H1 (cell line): Measurements from ENCODE around the gene SLC26A11. TPM values are rescaled to one million over a fixed set of nuclear protein-coding genes. Genes with fewer than 3 reads are reported as not detected.
A peak's percentile ranks its signal among the peaks of the same experiment; 100 is the strongest.

Experiments
- CTCF ChIA-PET: fragments of 300-600 bp; sonication (Branson Sonifier 250); formaldehyde crosslinking; loops from one replicate; lab custom pipeline; 2021; ENCODE audit not compliant: partially characterized antibody; lab: Charles Lee
- POLR2A ChIA-PET: fragments of 300-600 bp; sonication (Branson Sonifier 250); formaldehyde crosslinking; loops from one replicate; lab custom pipeline; 2021; ENCODE audit warnings: inconsistent platforms; ENCODE audit not compliant: partially characterized antibody; lab: Charles Lee
- DNase-seq, 2 experiments: peaks; one replicate each; pipeline versions ENCODE4 v3.0.0 to v3.0.0-alpha.2; 2010 to 2022; ENCODE audit warnings: low spot score in 2 of 2, low read depth in 1 of 2, mixed read lengths in 1 of 2
- FAIRE-seq: peaks from 2 replicates; lab custom pipeline; 2011; peaks lifted over from hg19 to GRCh38; lab: Jason Lieb, UNC
- H2AFZ ChIP-seq: 2 replicates; pipeline ENCODE4 v1.8.1; 2012; ENCODE audit warnings: low read length, inconsistent platforms
- H2AK5ac ChIP-seq: 2 replicates; pipeline ENCODE4 v1.6.1; 2013; ENCODE audit warnings: low read depth, low read length
- H2BK120ac ChIP-seq: replicated peaks from 2 replicates; pipeline ENCODE3; 2013; ENCODE audit warnings: low read depth, low read length, inconsistent platforms
- H2BK12ac ChIP-seq: 2 replicates; pipeline ENCODE4 v1.6.1; 2013; ENCODE audit warnings: low read depth, low read length
- H2BK15ac ChIP-seq: 2 replicates; pipeline ENCODE4 v1.6.1; 2013; ENCODE audit warnings: low read length
- H2BK20ac ChIP-seq: 2 replicates; pipeline ENCODE4 v1.6.1; 2013; ENCODE audit warnings: low read length
- H2BK5ac ChIP-seq: 2 replicates; pipeline ENCODE4 v1.6.1; 2013; ENCODE audit warnings: low read depth, low read length
- H3K14ac ChIP-seq: 2 replicates; pipeline ENCODE4 v1.6.1; 2013; ENCODE audit warnings: inconsistent platforms; ENCODE audit not compliant: insufficient read length
- H3K18ac ChIP-seq: 2 replicates; pipeline ENCODE4 v1.6.1; 2013; ENCODE audit warnings: low read length; ENCODE audit errors: extremely low read depth
- H3K23ac ChIP-seq: 2 replicates; pipeline ENCODE4 v1.6.1; 2013; ENCODE audit warnings: inconsistent platforms; ENCODE audit not compliant: insufficient read length
- H3K23me2 ChIP-seq: 2 replicates; pipeline ENCODE4 v1.6.1; 2013; ENCODE audit warnings: low read depth, low read length
- H3K27ac ChIP-seq: 2 replicates; pipeline ENCODE4 v1.6.1; 2011; ENCODE audit warnings: low read depth, low read length, inconsistent platforms
- H3K27me3 ChIP-seq, 4 experiments: replicated peaks in 1 of 4; 1 replicate in 1 of 4; 2 replicates in 3 of 4; pipeline versions ENCODE4 v1.6.1 to v1.8.1; 2011 to 2013; ENCODE audit warnings: low read length in 3 of 4, mild to moderate bottlenecking in 3 of 4, inconsistent platforms in 2 of 4, mixed read lengths in 2 of 4, moderate library complexity in 1 of 4; ENCODE audit not compliant: control insufficient read depth in 3 of 4, insufficient read depth in 3 of 4; ENCODE audit errors: extremely low read depth in 1 of 4
- H3K36me3 ChIP-seq, 4 experiments: 2 replicates each; pipeline versions ENCODE4 v1.6.1 to v1.8.1; 2011 to 2013; ENCODE audit warnings: mild to moderate bottlenecking in 4 of 4, low read length in 3 of 4, moderate library complexity in 2 of 4, control low read depth in 1 of 4, inconsistent platforms in 1 of 4; ENCODE audit not compliant: insufficient read depth in 4 of 4, control insufficient read depth in 2 of 4
- H3K4ac ChIP-seq: replicated peaks from 2 replicates; pipeline ENCODE3; 2013; ENCODE audit warnings: low read length, low read depth, mixed read lengths, inconsistent platforms; ENCODE audit not compliant: insufficient read length
- H3K4me1 ChIP-seq, 4 experiments: replicated peaks in 1 of 4; 1 replicate in 1 of 4; 2 replicates in 3 of 4; pipeline versions ENCODE4 v1.6.1 to v1.8.1; 2011 to 2013; ENCODE audit warnings: low read length in 3 of 4, inconsistent platforms in 2 of 4, mixed read lengths in 1 of 4; ENCODE audit not compliant: insufficient read depth in 4 of 4, control insufficient read depth in 3 of 4
- H3K4me2 ChIP-seq, 2 experiments: 2 replicates each; pipeline versions ENCODE4 v1.6.1 to v1.8.1; 2011 to 2013; ENCODE audit warnings: low read depth in 2 of 2, low read length in 2 of 2, control low read depth in 1 of 2, inconsistent platforms in 1 of 2, mild to moderate bottlenecking in 1 of 2; ENCODE audit not compliant: insufficient read depth in 1 of 2
- H3K4me3 ChIP-seq, 4 experiments: fragments of 200-600, 300-600 bp in 1 of 4; sonication (generic), shearing (Covaris generic), sonication (Bioruptor Twin) in 1 of 4; 2 replicates each; pipeline versions ENCODE4 v1.5.1 to v1.8.1; 2011 to 2016; ENCODE audit warnings: low read length in 4 of 4, low read depth in 3 of 4, control low read depth in 2 of 4, inconsistent platforms in 2 of 4, mild to moderate bottlenecking in 2 of 4, mixed read lengths in 1 of 4, moderate library complexity in 1 of 4; ENCODE audit not compliant: insufficient read depth in 2 of 4; ENCODE audit errors: extremely low read depth in 1 of 4
- H3K56ac ChIP-seq: replicated peaks from 2 replicates; pipeline ENCODE3; 2013; ENCODE audit warnings: low read depth, mild to moderate bottlenecking, mixed read lengths, low read length, inconsistent platforms; ENCODE audit not compliant: insufficient read length
- H3K79me1 ChIP-seq: 2 replicates; pipeline ENCODE4 v1.6.1; 2013; ENCODE audit warnings: low read depth, low read length, control low read depth
- H3K79me2 ChIP-seq, 2 experiments: 2 replicates each; pipeline versions ENCODE4 v1.6.1 to v1.8.1; 2012 to 2013; ENCODE audit warnings: low read length in 2 of 2, mild to moderate bottlenecking in 2 of 2, inconsistent platforms in 1 of 2; ENCODE audit not compliant: insufficient read depth in 2 of 2, control insufficient read depth in 1 of 2
- H3K9ac ChIP-seq, 4 experiments: replicated peaks in 1 of 4; 1 replicate in 1 of 4; 2 replicates in 3 of 4; pipeline versions ENCODE4 v1.6.1 to v1.8.1; 2011 to 2013; ENCODE audit warnings: low read depth in 3 of 4, low read length in 3 of 4, control low read depth in 2 of 4, mild to moderate bottlenecking in 2 of 4, moderate library complexity in 2 of 4, inconsistent platforms in 1 of 4; ENCODE audit errors: extremely low read depth in 1 of 4
- H3K9me3 ChIP-seq, 2 experiments: 2 replicates each; pipeline versions ENCODE4 v1.6.1 to v1.8.1; 2012 to 2013; ENCODE audit warnings: mild to moderate bottlenecking in 2 of 2, moderate library complexity in 2 of 2, control low read depth in 1 of 2, inconsistent platforms in 1 of 2, low read depth in 1 of 2, low read length in 1 of 2, mixed read lengths in 1 of 2; ENCODE audit not compliant: insufficient read depth in 2 of 2
- H4K20me1 ChIP-seq, 2 experiments: replicated peaks in 1 of 2; 2 replicates each; pipeline versions ENCODE3 to v1.8.1; 2011 to 2013; ENCODE audit warnings: inconsistent platforms in 2 of 2, low read length in 2 of 2, mild to moderate bottlenecking in 1 of 2; ENCODE audit not compliant: insufficient read depth in 2 of 2, control insufficient read depth in 1 of 2
- H4K5ac ChIP-seq: 2 replicates; pipeline ENCODE4 v1.6.1; 2013; ENCODE audit warnings: low read length, low read depth, mixed read lengths, inconsistent platforms; ENCODE audit not compliant: insufficient read length
- H4K8ac ChIP-seq: 2 replicates; pipeline ENCODE4 v1.8.0; 2013; ENCODE audit warnings: mild to moderate bottlenecking, moderate library complexity, low read length, inconsistent platforms; ENCODE audit not compliant: insufficient read depth; ENCODE audit errors: extremely low read depth
- H4K91ac ChIP-seq: replicated peaks from 2 replicates; pipeline ENCODE3; 2013; ENCODE audit warnings: low read length, mixed read lengths, inconsistent platforms; ENCODE audit not compliant: insufficient read length
- CTBP2 ChIP-seq: IDR thresholded peaks from 2 replicates; pipeline ENCODE4 v1.7.0; 2011; ENCODE audit warnings: borderline replicate concordance, mild to moderate bottlenecking, moderate library complexity, mixed read lengths, low read length; ENCODE audit not compliant: insufficient read depth, insufficient read length
- SP1 ChIP-seq: IDR thresholded peaks from 2 replicates; pipeline ENCODE4 v1.6.1; 2011; ENCODE audit warnings: low read depth, low read length
- TAF1 ChIP-seq: IDR thresholded peaks from 2 replicates; pipeline ENCODE4 v1.6.1; 2011; ENCODE audit warnings: mild to moderate bottlenecking, low read depth, low read length
- WGBS, 2 experiments: shearing (Covaris generic) in 1 of 2; methylation state at CpG; one replicate each; pipeline versions ENCODE4 v1.1.6 to v1.1.7; 2013 to 2015; ENCODE audit warnings: low lambda C conversion rate in 2 of 2, mixed read lengths in 2 of 2, inconsistent platforms in 1 of 2, low coverage in 1 of 2, missing lambda C conversion rate in 1 of 2; ENCODE audit not compliant: insufficient replicate concordance in 2 of 2, insufficient coverage in 1 of 2, insufficient read length in 1 of 2; ENCODE audit errors: extremely low coverage in 1 of 2, missing lambda C conversion rate in 1 of 2; 5-methylcytosine and 5-hydroxymethylcytosine counted together
- polyA plus RNA-seq, 7 experiments: library from polyadenylated mRNA; depleted of rRNA in 3 of 7; stranded (reverse) in 5 of 7; unstranded in 2 of 7; fragments of >200 nt in 5 of 7; fragments of 200-250 nt in 2 of 7; gene quantifications; 1 replicate in 5 of 7; 2 replicates in 1 of 7; 4 replicates in 1 of 7; pipeline versions ENCODE4 v1.2.1 to v1.2.3, GENCODE V29; 2011 to 2013; ENCODE audit warnings: missing spikeins in 2 of 7, mixed read lengths in 2 of 7
- total RNA-seq: library from RNA; stranded (reverse); fragmentation: NEBNext Ultra II Directional; extraction: Animal tissue kit (Norgen Biotek cat#: 25700); gene quantifications from 2 replicates; pipeline ENCODE4 v1.2.1, GENCODE V29; 2021

SLC26A11 gene
- total and polyA plus RNA-seq, 2 of the 8 experiments (the other 6 are each of a cell fraction or from before 2014, with no cell fraction given): 15.5 to 25.9 TPM

DNA sequence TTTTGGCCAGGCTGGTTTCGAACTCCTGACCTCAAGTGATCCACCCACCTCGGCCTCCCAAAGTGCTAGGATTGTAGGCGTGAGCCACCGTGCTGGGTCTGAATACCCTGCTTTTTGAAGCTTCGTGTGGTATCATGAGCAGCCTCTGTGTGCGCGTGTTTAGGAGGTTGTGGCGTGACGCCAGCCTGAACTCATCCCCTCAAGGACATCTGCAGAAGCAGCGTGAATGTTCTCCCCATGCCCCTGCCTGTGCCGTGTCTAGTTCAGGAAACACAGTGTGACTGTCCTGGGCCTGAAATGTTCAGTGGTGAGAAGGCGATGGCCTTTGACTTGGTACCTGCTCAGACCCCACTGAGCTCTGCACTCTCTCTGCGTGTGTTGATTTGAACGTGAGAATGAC lies 76.0 kb downstream of the SLC26A11 start:
- no peak for FAIRE-seq
- H2BK15ac ChIP-seq: no peak overlapping the region

More for the DNA sequence above, 76.0 kb downstream of the SLC26A11 start:
- no peak overlapping the region for H4K91ac ChIP-seq
- POLR2A ChIA-PET: interaction anchor here (1.6 kb wide), 1 partner anchor 16 kb away, joined by 3 read pairs; no protein-coding TSS in a partner anchor
- TF ChIP-seq TAF1: no peak
- no peak for TF ChIP-seq CTBP2
- no peak for TF ChIP-seq SP1
- TF ChIP-seq, all 59 proteins: peak for 0
- Histone ChIP-seq H3K14ac (no peak overlapping the region), H3K36me3 (peaks cover 9 to 54% (median 36%) of the 10 kb centered on the region in 4 experiments), H2BK12ac (no peak overlapping the region), H3K4me1 (no peaks in the 10 kb centered on the region), H3K18ac (no peak overlapping the region), H3K79me1 (no peaks in the 10 kb centered on the region), H3K9me3 (no peaks in the 10 kb centered on the region), H3K4me3 (no peak overlapping the region), H4K8ac (no peak overlapping the region), H4K5ac (no peak overlapping the region), H2AFZ (no peak overlapping the region), H3K4me2 (no peak overlapping the region), H3K23ac (no peak overlapping the region), H3K9ac (peak overlapping the region in 1 of 4 experiments; percentile 18; a peak in 1 of 7 replicates), H3K56ac (no peak overlapping the region), H3K23me2 (no peaks in the 10 kb centered on the region), H3K79me2 (no peaks in the 10 kb centered on the region), H2BK120ac (no peak overlapping the region), H4K20me1 (peaks cover 0 to 5% of the 10 kb centered on the region in 2 experiments), H3K4ac (no peak overlapping the region), H3K27me3 (no peaks in the 10 kb centered on the region; a peak in 1 of 7 replicates), H2BK20ac (no peak overlapping the region), H2BK5ac (no peak overlapping the region; the same call in 1 of the 2 replicates), H2AK5ac (no peak overlapping the region), H3K27ac (no peak overlapping the region)
- DNase-seq: no peak
- 91% methylated on average over 14 of the region's 14 CpGs; no CpG with 5 or more reads in 1 of the 2 experiments for WGBS, 2 experiments
- CTCF ChIA-PET: interaction anchor here (0.8 to 1.6 kb wide), 3 partner anchors 9 to 101 kb away, joined by 4 to 6 read pairs (median 5); no protein-coding TSS in a partner anchor
